ENCODE data around the gene SLC35G6.

- TF ChIP-seq CTCF (IDR thresholded peaks at IDR 0.05; ENCODE audit: borderline replicate concordance, extremely low read depth, low read length, poor library complexity, severe bottlenecking) (no peak), EZH2 (IDR thresholded peaks at IDR 0.05; ENCODE audit: borderline replicate concordance, low read depth, low read length, severe bottlenecking) (no peak)
These were observed 16.4 kb downstream of the SLC35G6 start for GRCh38 chr17:7497636-7498035.
